Endothelial cell (in vitro differentiated cells): Measurements from ENCODE around the gene CUEDC1. TPM values are rescaled to one million over a fixed set of nuclear protein-coding genes. Genes with fewer than 3 reads are reported as not detected.
A peak's percentile ranks its signal among the peaks of the same experiment; 100 is the strongest.
"Not testable (repeated sequence)": the region's sequence is repeated elsewhere in the genome, so short reads cannot be mapped to it uniquely, and the experiment has no call there.

ENCODE experiments used
- DNase-seq: peaks from one replicate; pipeline ENCODE4 v3.0.0; 2021; ENCODE audit warnings: low spot score
- H3K27ac Mint-ChIP-seq: one replicate; pipeline ENCODE4 v1.8.0; 2021; ENCODE audit warnings: mixed read lengths, inconsistent platforms; ENCODE audit not compliant: unreplicated experiment
- H3K27me3 Mint-ChIP-seq: one replicate; pipeline ENCODE4 v1.8.0; 2021; ENCODE audit warnings: mild to moderate bottlenecking, moderate library complexity, mixed read lengths, inconsistent platforms; ENCODE audit not compliant: unreplicated experiment
- H3K36me3 Mint-ChIP-seq: one replicate; pipeline ENCODE4 v1.8.0; 2021; ENCODE audit warnings: mild to moderate bottlenecking, low read depth, mixed read lengths, inconsistent platforms; ENCODE audit not compliant: unreplicated experiment
- H3K4me1 Mint-ChIP-seq: one replicate; pipeline ENCODE4 v1.8.0; 2021; ENCODE audit warnings: mild to moderate bottlenecking, mixed read lengths, inconsistent platforms; ENCODE audit not compliant: unreplicated experiment
- H3K4me3 Mint-ChIP-seq: one replicate; pipeline ENCODE4 v1.8.0; 2021; ENCODE audit warnings: mild to moderate bottlenecking, mixed read lengths, inconsistent platforms; ENCODE audit not compliant: unreplicated experiment
- H3K9me3 Mint-ChIP-seq: one replicate; pipeline ENCODE4 v1.8.0; 2021; ENCODE audit warnings: mixed read lengths, inconsistent platforms; ENCODE audit not compliant: unreplicated experiment
- total RNA-seq: library from RNA; stranded (reverse); fragmentation: NEBNext Ultra II Directional; extraction: Animal tissue kit (Norgen Biotek cat#: 25700); gene quantifications from one replicate; pipeline ENCODE4 v1.2.1, GENCODE V29; 2021; ENCODE audit not compliant: unreplicated experiment
- TF ChIP-seq, protein P1 (sequence below): fragments of 200-600 bp; sonication (generic); IDR thresholded peaks from one replicate; pipeline ENCODE4 v1.5.0; 2021; ENCODE audit warnings: antibody characterized with exemption; ENCODE audit not compliant: unreplicated experiment

The CUEDC1 gene
- total RNA-seq, 1 donor from 2014 or later, result 13.3 TPM

DNA sequence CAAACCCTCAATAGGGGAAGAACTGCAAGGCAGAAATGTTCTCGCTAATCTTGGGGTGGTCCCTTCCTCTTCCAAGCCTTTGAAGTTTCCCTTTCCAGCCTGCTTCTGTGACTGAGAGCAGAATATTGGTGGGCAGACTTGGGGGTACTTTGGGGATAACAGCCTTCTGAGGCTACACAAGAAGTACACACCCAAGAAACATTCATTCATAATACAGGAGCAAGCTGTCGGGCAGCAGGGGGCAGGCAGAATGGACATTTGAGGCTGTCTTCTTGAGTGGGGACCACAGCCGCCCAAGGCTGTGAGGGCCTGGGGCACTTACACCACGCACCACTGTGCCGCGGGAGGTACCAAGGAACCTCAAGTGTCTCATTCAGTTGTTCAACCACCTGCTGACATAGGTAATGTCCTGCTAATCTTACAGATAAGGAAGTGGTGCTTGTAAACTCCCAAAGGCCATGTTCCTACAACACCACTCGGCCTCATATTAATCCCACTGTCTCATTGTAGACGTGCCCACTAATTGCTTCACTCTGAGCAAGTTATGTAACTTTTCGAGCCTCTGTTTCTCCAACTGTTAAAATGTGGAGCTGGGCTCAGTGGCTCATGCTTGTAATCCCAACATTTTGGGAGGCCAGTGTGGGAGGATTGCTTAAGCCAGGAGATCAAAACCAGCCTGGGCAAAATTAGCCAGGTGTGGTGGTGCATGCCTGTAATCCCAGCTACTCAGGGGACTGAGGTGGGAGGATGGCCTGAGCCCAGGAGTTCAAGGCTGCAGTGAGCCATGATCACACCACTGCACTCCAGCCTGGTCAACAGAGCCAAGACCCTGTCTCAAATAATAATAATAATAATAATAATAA lies 102.9 kb downstream of the CUEDC1 start:
- Mint-ChIP-seq H3K27me3 (peaks cover 2% of the 10 kb centered on the region), H3K27ac (no peak overlapping the region), H3K36me3 (peaks cover 3% of the 10 kb centered on the region), H3K4me1 (peaks cover 21% of the 10 kb centered on the region), H3K4me3 (no peak overlapping the region), H3K9me3 (no peaks in the 10 kb centered on the region)
- DNase-seq, result no peak
- TF ChIP-seq, protein P1, sequence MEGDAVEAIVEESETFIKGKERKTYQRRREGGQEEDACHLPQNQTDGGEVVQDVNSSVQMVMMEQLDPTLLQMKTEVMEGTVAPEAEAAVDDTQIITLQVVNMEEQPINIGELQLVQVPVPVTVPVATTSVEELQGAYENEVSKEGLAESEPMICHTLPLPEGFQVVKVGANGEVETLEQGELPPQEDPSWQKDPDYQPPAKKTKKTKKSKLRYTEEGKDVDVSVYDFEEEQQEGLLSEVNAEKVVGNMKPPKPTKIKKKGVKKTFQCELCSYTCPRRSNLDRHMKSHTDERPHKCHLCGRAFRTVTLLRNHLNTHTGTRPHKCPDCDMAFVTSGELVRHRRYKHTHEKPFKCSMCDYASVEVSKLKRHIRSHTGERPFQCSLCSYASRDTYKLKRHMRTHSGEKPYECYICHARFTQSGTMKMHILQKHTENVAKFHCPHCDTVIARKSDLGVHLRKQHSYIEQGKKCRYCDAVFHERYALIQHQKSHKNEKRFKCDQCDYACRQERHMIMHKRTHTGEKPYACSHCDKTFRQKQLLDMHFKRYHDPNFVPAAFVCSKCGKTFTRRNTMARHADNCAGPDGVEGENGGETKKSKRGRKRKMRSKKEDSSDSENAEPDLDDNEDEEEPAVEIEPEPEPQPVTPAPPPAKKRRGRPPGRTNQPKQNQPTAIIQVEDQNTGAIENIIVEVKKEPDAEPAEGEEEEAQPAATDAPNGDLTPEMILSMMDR, result no peak

DNA sequence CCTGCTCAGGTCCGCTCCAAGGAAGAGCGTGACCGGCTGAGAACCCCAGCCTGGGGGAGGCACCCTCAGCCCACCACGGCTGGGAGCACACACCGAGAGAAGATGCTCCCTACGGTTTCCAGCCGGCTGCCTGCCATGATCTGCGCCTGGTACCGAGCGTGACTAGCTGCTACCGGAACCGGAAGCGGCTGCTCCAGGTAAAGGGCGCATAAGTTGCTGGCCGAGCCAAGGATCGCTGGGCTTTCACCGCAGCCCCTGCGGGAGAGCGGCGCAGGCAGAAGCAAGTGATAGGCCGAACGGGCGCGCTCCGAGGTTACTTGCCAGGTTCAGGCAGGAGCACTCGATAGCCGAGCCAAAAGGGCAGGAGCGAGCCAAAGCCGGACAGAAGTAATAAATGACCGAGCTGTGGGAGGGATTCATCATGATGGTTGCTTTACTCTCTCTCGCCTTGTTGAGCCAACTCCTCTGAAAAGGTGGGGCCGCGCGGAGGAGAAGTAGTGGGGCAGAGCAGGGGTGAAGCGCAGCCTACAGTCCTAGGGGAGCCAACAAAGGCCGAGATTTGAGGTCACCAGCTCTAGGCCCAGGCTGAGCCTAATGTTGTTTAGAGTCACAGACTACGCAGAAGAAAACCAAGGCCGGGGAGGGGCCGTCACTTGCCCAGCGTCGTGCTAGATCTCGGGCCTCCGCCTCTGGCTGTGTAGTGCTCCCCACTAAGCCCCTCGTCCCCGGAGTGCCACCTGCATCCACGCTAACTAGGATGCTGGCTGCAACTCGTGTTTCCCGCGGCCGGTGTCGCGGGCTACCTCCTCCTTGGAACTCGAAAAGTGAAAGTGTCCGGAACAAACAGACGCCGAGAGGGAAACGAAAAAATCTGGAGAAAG lies 105.1 kb downstream of the CUEDC1 start, which contains the start of gene MRPS23:
TSS of gene MRPS23 (minus strand) at position 171 of the 881 bp plus-strand sequence. CDS start at position 137, 34 bp downstream.
- Mint-ChIP-seq H3K36me3 (peaks cover 7% of the 10 kb centered on the region), H3K4me1 (peaks cover 21% of the 10 kb centered on the region), H3K9me3 (no peaks in the 10 kb centered on the region), H3K27ac (peak within 1 kb of the TSS; percentile 91), H3K27me3 (peaks cover 2% of the 10 kb centered on the region), H3K4me3 (peak within 1 kb of the TSS; percentile 96)
- DNase-seq, result peak; percentile 93
- TF ChIP-seq, protein P1, result no peak

DNA sequence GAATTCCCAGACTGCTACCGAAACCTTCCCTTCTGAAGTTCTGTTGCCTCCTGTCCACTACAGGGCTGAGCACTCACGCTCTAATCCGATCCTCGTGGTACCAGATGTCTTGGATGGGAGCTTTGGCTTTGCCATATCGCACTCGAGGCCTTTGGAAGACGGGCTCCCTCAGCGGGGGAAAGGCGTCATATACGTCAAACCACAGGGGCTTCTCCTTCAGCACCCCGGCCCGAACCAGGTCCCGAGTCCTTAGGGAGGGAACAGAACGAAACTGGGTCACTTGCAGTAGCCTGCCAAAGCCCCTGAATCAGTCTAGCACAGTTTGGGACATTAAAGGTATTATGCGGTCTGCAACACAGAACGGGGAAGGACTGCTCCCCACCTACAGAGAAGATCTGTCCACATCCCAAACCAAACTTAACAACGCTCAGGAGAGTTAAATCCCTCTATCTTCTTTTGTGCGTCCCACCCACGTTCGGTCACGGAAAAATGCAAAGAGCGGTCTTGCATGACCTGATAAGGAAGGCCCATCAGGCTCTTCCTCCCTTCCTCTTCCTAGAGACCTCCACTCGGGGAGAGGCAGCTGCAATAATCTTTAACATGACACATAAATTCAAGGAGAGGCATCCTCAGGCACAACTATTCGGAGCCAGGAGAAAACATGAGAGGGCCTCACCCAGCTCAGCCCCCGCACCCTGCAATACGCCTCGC lies 105.9 kb downstream of the CUEDC1 start:
- Mint-ChIP-seq H3K36me3 (peaks cover 7% of the 10 kb centered on the region), H3K27ac (peak overlapping the region; percentile 91), H3K9me3 (no peaks in the 10 kb centered on the region), H3K27me3 (peaks cover 2% of the 10 kb centered on the region), H3K4me3 (peak overlapping the region; percentile 96), H3K4me1 (peaks cover 21% of the 10 kb centered on the region)
- DNase-seq, result no peak
- TF ChIP-seq, protein P1, result no peak

GRCh38 chr17:57846056-57846945 lies 108.9 kb downstream of the CUEDC1 start:
- H3K36me3 Mint-ChIP-seq, H3K27me3 Mint-ChIP-seq, H3K4me3 Mint-ChIP-seq, H3K9me3 Mint-ChIP-seq, DNase-seq, H3K27ac Mint-ChIP-seq: not testable (repeated sequence)
- H3K4me1 Mint-ChIP-seq, result peaks cover 20% of the 10 kb centered on the region
